Stimulated activated effector memory CD8-positive, alpha-beta T cell treated with anti-CD3 and anti-CD28 coated beads, Interleukin-12 subunit alpha, Interleukin-12 subunit beta, amount 100 ng/mL, for 72 hours (primary cell): Measurements from ENCODE around the gene DUSP8.
"Not testable (repeated sequence)": the region's sequence is repeated elsewhere in the genome, so short reads cannot be mapped to it uniquely, and the experiment has no call there.

Experiments used
- ATAC-seq: fragments of 150-1000 bp; cut with Tn5 transposase; 2 replicates; pipeline ENCODE4 v1.10.0; 2021
- DNase-seq, 2 donors: peaks; one replicate each; pipeline ENCODE4 v3.0.0; 2021 to 2022; ENCODE audit warnings: low spot score in 2 of 2
- H3K27ac Mint-ChIP-seq: one replicate; pipeline ENCODE4 v1.8.0; 2022; ENCODE audit warnings: mild to moderate bottlenecking, mixed read lengths
- H3K36me3 Mint-ChIP-seq: one replicate; pipeline ENCODE4 v1.8.0; 2022; ENCODE audit warnings: mild to moderate bottlenecking, mixed read lengths
- H3K4me1 Mint-ChIP-seq: one replicate; pipeline ENCODE4 v1.8.0; 2022; ENCODE audit warnings: mixed read lengths
- H3K4me3 Mint-ChIP-seq: one replicate; pipeline ENCODE4 v1.8.0; 2022; ENCODE audit warnings: mild to moderate bottlenecking, mixed read lengths
- H3K9me3 Mint-ChIP-seq: one replicate; pipeline ENCODE4 v1.8.0; 2022; ENCODE audit warnings: mixed read lengths

Gene DUSP8

GRCh38 chr11:1597331-1597993 lies 25.4 kb upstream of the DUSP8 start:
- ATAC-seq: no peak
- no peaks in the 10 kb centered on the region for H3K36me3 Mint-ChIP-seq
- no peak for DNase-seq
- peaks cover 36% of the 10 kb centered on the region for H3K4me1 Mint-ChIP-seq
- peak overlapping the region; percentile 40 for H3K27ac Mint-ChIP-seq
- no peak overlapping the region for H3K4me3 Mint-ChIP-seq
- H3K9me3 Mint-ChIP-seq: no peaks in the 10 kb centered on the region

GRCh38 chr11:1596576-1597121 lies 24.6 kb upstream of the DUSP8 start:
- H3K9me3 Mint-ChIP-seq, H3K36me3 Mint-ChIP-seq, DNase-seq, H3K27ac Mint-ChIP-seq, ATAC-seq, H3K4me3 Mint-ChIP-seq: not testable (repeated sequence)
- peaks cover 36% of the 10 kb centered on the region for H3K4me1 Mint-ChIP-seq

- not testable (repeated sequence) for H3K36me3 Mint-ChIP-seq, ATAC-seq, H3K27ac Mint-ChIP-seq, DNase-seq, H3K9me3 Mint-ChIP-seq, H3K4me3 Mint-ChIP-seq
- H3K4me1 Mint-ChIP-seq: peaks cover 36% of the 10 kb centered on the region
Observed at GRCh38 chr11:1595994-1596575, 24.0 kb upstream of the DUSP8 start.

- H3K27ac Mint-ChIP-seq: no peak overlapping the region
- ATAC-seq (no peak), DNase-seq (no peak)
- no peaks in the 10 kb centered on the region for H3K36me3 Mint-ChIP-seq
- H3K4me3 Mint-ChIP-seq: no peak overlapping the region
- H3K9me3 Mint-ChIP-seq: no peaks in the 10 kb centered on the region
- H3K4me1 Mint-ChIP-seq: peaks cover 38% of the 10 kb centered on the region
Observed at GRCh38 chr11:1592628-1593027, 20.6 kb upstream of the DUSP8 start.

- H3K4me3 Mint-ChIP-seq: no peak overlapping the region
- no peak for ATAC-seq
- H3K27ac Mint-ChIP-seq: no peak overlapping the region
Observed at GRCh38 chr11:1589996-1590395, 17.9 kb upstream of the DUSP8 start.

GRCh38 chr11:1589191-1589963 lies 17.3 kb upstream of the DUSP8 start:
- Mint-ChIP-seq H3K27ac (peak overlapping the region; percentile 82), H3K4me1 (peaks cover 14% of the 10 kb centered on the region), H3K4me3 (peak overlapping the region; percentile 34)
- not testable (repeated sequence) for ATAC-seq, DNase-seq, H3K36me3 Mint-ChIP-seq, H3K9me3 Mint-ChIP-seq

More at GRCh38 chr11:1589996-1590395, 17.9 kb upstream of the DUSP8 start:
- Mint-ChIP-seq H3K9me3 (no peaks in the 10 kb centered on the region), H3K36me3 (no peaks in the 10 kb centered on the region), H3K4me1 (peaks cover 13% of the 10 kb centered on the region)
- DNase-seq: no peak

- H3K4me3 Mint-ChIP-seq: no peak overlapping the region
- DNase-seq: no peak
- ATAC-seq: no peak
- no peaks in the 10 kb centered on the region for H3K36me3 Mint-ChIP-seq
- H3K27ac Mint-ChIP-seq: no peak overlapping the region
- H3K9me3 Mint-ChIP-seq: no peaks in the 10 kb centered on the region
- peaks cover 23% of the 10 kb centered on the region for H3K4me1 Mint-ChIP-seq
Observed at GRCh38 chr11:1586699-1587098, 14.6 kb upstream of the DUSP8 start.

GRCh38 chr11:1584661-1585370 lies 12.7 kb upstream of the DUSP8 start, which contains the start of gene KRTAP5-1:
Gene KRTAP5-1, minus strand, starts transcription at chr11:1585283. Its CDS starts 34 bp downstream, at chr11:1585249.
- H3K36me3 Mint-ChIP-seq, H3K9me3 Mint-ChIP-seq, DNase-seq, ATAC-seq, H3K4me3 Mint-ChIP-seq: not testable (repeated sequence)
- Mint-ChIP-seq H3K4me1 (peaks cover 23% of the 10 kb centered on the region), H3K27ac (peak within 1 kb of the TSS; percentile 40)

GRCh38 chr11:1582909-1583308 lies 10.8 kb upstream of the DUSP8 start:
- H3K4me1 Mint-ChIP-seq, H3K27ac Mint-ChIP-seq, H3K4me3 Mint-ChIP-seq, DNase-seq, ATAC-seq, H3K36me3 Mint-ChIP-seq, H3K9me3 Mint-ChIP-seq: not testable (repeated sequence)

- Mint-ChIP-seq H3K4me3 (no peak overlapping the region), H3K27ac (no peak overlapping the region), H3K4me1 (peaks cover 10% of the 10 kb centered on the region), H3K9me3 (no peaks in the 10 kb centered on the region), H3K36me3 (no peaks in the 10 kb centered on the region)
- ATAC-seq (no peak), DNase-seq (no peak)
Observed at GRCh38 chr11:1581976-1582375, 9.9 kb upstream of the DUSP8 start.

- ATAC-seq (no peak), DNase-seq (no peak)
- Mint-ChIP-seq H3K4me3 (no peak overlapping the region), H3K27ac (no peak overlapping the region), H3K36me3 (no peaks in the 10 kb centered on the region), H3K9me3 (no peaks in the 10 kb centered on the region), H3K4me1 (peaks cover 7% of the 10 kb centered on the region)
Observed at GRCh38 chr11:1576825-1577224, 4.8 kb upstream of the DUSP8 start.

- H3K36me3 Mint-ChIP-seq, H3K27ac Mint-ChIP-seq, H3K9me3 Mint-ChIP-seq, ATAC-seq, H3K4me1 Mint-ChIP-seq, DNase-seq: not testable (repeated sequence)
- H3K4me3 Mint-ChIP-seq: peak overlapping the region; percentile 29
Observed at GRCh38 chr11:1575756-1576155, 3.7 kb upstream of the DUSP8 start.

- H3K27ac Mint-ChIP-seq: no peak overlapping the region
Observed at GRCh38 chr11:1574933-1575242, 2.8 kb upstream of the DUSP8 start.

GRCh38 chr11:1574238-1574932 lies 2.3 kb upstream of the DUSP8 start:
- Mint-ChIP-seq H3K4me3 (peak overlapping the region; percentile 74), H3K27ac (no peak overlapping the region), H3K4me1 (peaks cover 15% of the 10 kb centered on the region), H3K9me3 (no peaks in the 10 kb centered on the region), H3K36me3 (peaks cover 4% of the 10 kb centered on the region)
- peak; percentile 74 to 81 for DNase-seq
- ATAC-seq: peak; percentile 65

More at GRCh38 chr11:1574933-1575242, 2.8 kb upstream of the DUSP8 start:
- ATAC-seq (no peak), DNase-seq (no peak)
- peak overlapping the region; percentile 29 for H3K4me3 Mint-ChIP-seq
- peaks cover 10% of the 10 kb centered on the region for H3K4me1 Mint-ChIP-seq
- H3K36me3 Mint-ChIP-seq: no peaks in the 10 kb centered on the region
- no peaks in the 10 kb centered on the region for H3K9me3 Mint-ChIP-seq

- no peak for ATAC-seq
- peak overlapping the region; percentile 77 for H3K27ac Mint-ChIP-seq
- H3K4me3 Mint-ChIP-seq: peak overlapping the region; percentile 74
- H3K9me3 Mint-ChIP-seq: no peaks in the 10 kb centered on the region
- DNase-seq: peak in 1 of 2 donors; percentile 68
- H3K4me1 Mint-ChIP-seq: peaks cover 20% of the 10 kb centered on the region
- peaks cover 5% of the 10 kb centered on the region for H3K36me3 Mint-ChIP-seq
Observed at GRCh38 chr11:1573903-1574237, 1.8 kb upstream of the DUSP8 start.
